GM12878 (cell line): Measurements from ENCODE around the gene CCDC141. TPM values are rescaled to one million over a fixed set of nuclear protein-coding genes. Genes with fewer than 3 reads are reported as not detected.

ENCODE experiments used
- ATAC-seq: fragments of 200-7000 bp; cut with Tn5 transposase; 3 replicates; pipeline ENCODE4 v1.9.1; 2020; ENCODE audit warnings: mild to moderate bottlenecking, moderate library complexity
- BruUV-seq: library from RNA; stranded (reverse); fragments of 400-500 nt; replicated peaks from 2 replicates; lab custom pipeline; 2021; lab: Mats Ljungman, UMichigan
- CTCF ChIA-PET: fragments of 300-600 bp; sonication (Branson Sonifier 250); formaldehyde crosslinking; extraction: SDS; loops from one replicate; lab custom pipeline; 2021; ENCODE audit warnings: inconsistent platforms; lab: Yijun Ruan, JAX
- POLR2A ChIA-PET: fragments of 350-600 bp; formaldehyde crosslinking; extraction: SDS; loops from one replicate; lab custom pipeline; 2021; ENCODE audit warnings: inconsistent platforms; lab: Charles Lee
- RAD21 ChIA-PET: fragments of 300-600 bp; sonication (Branson Sonifier 250); formaldehyde crosslinking; loops from one replicate; lab custom pipeline; 2023; ENCODE audit warnings: antibody characterized with exemption; ENCODE audit not compliant: unreplicated experiment; lab: Charles Lee
- SMC1A ChIA-PET: fragments of 300-600 bp; sonication (Branson Sonifier 250); formaldehyde crosslinking; loops from one replicate; lab custom pipeline; 2023; ENCODE audit not compliant: unreplicated experiment, uncharacterized antibody; lab: Charles Lee
- DNase-seq: peaks from one replicate; pipeline ENCODE4 v3.0.0-alpha.2; 2011; ENCODE audit warnings: low read depth, low spot score
- FAIRE-seq: peaks from 3 replicates; lab custom pipeline; 2011; peaks lifted over from hg19 to GRCh38; lab: Jason Lieb, UNC
- H2AFZ ChIP-seq: 2 replicates; pipeline ENCODE4 v1.6.0; 2011; ENCODE audit warnings: low read depth, low read length, control low read depth; ENCODE audit not compliant: control insufficient read depth
- H3K27ac ChIP-seq: 2 replicates; pipeline ENCODE4 v1.5.1; 2011; ENCODE audit warnings: control low read depth; ENCODE audit not compliant: control insufficient read depth, insufficient read depth
- H3K27me3 ChIP-seq, 2 experiments: replicated peaks in 1 of 2; 2 replicates each; pipeline versions ENCODE4 v1.6.0 to v1.6.1; 2011; ENCODE audit warnings: low read length in 1 of 2; ENCODE audit not compliant: control insufficient read depth in 2 of 2, insufficient read depth in 2 of 2
- H3K36me3 ChIP-seq, 2 experiments: 2 replicates each; pipeline ENCODE4 v1.5.1; 2011; ENCODE audit warnings: low read length in 1 of 2; ENCODE audit not compliant: control insufficient read depth in 2 of 2, insufficient read depth in 2 of 2
- H3K4me1 ChIP-seq: 2 replicates; pipeline ENCODE4 v1.6.1; 2011; ENCODE audit warnings: mild to moderate bottlenecking, low read length, moderate library complexity, mixed read lengths; ENCODE audit not compliant: control insufficient read depth, insufficient read depth
- H3K4me2 ChIP-seq: 2 replicates; pipeline ENCODE4 v1.6.0; 2011; ENCODE audit warnings: control low read depth; ENCODE audit not compliant: control insufficient read depth, insufficient read depth
- H3K4me3 ChIP-seq: fragments of 200-600 bp; sonication (generic); 2 replicates; pipeline ENCODE4 v1.5.1; 2016
- H3K79me2 ChIP-seq: 2 replicates; pipeline ENCODE4 v1.6.0; 2011; ENCODE audit warnings: low read length; ENCODE audit not compliant: control insufficient read depth, insufficient read depth
- H3K9ac ChIP-seq: 2 replicates; pipeline ENCODE4 v1.8.0; 2011; ENCODE audit warnings: low read length, control low read depth, mixed read lengths; ENCODE audit not compliant: control insufficient read depth, insufficient read depth
- H3K9me3 ChIP-seq: replicated peaks from 3 replicates; pipeline ENCODE4 v1.5.1; 2011; ENCODE audit warnings: mild to moderate bottlenecking, low read length; ENCODE audit not compliant: control insufficient read depth, insufficient read depth
- H4K20me1 ChIP-seq: 2 replicates; pipeline ENCODE4 v1.6.0; 2011; ENCODE audit not compliant: control insufficient read depth, insufficient read depth
- EED ChIP-seq: sonication (generic); IDR thresholded peaks from 2 replicates; pipeline ENCODE4 v1.6.1; 2016; ENCODE audit warnings: antibody characterized with exemption, low read depth
- IKZF1 ChIP-seq: fragments of 450-650 bp; conservative IDR thresholded peaks from 2 replicates; pipeline ENCODE4 v1.6.1; 2017; ENCODE audit warnings: antibody characterized with exemption, mild to moderate bottlenecking
- IKZF2 ChIP-seq, 2 experiments: fragments of 450-650 bp; IDR thresholded peaks; 2 replicates each; pipeline ENCODE4 v1.6.1; 2017; ENCODE audit warnings: mild to moderate bottlenecking in 2 of 2, moderate library complexity in 2 of 2
- LARP7 ChIP-seq: fragments of 450-650 bp; IDR thresholded peaks from 2 replicates; pipeline ENCODE4 v1.6.1; 2017; ENCODE audit warnings: mild to moderate bottlenecking
- MEF2A ChIP-seq: IDR thresholded peaks from 2 replicates; pipeline ENCODE4 v1.6.1; 2011; ENCODE audit warnings: low read depth, mild to moderate bottlenecking, low read length, moderate library complexity; ENCODE audit not compliant: insufficient read depth
- SPI1 ChIP-seq: IDR thresholded peaks from 2 replicates; pipeline ENCODE4 v1.6.1; 2011; ENCODE audit warnings: low read depth, mild to moderate bottlenecking, low read length, moderate library complexity, borderline replicate concordance; ENCODE audit not compliant: insufficient read depth
- TCF7 ChIP-seq: IDR thresholded peaks from 2 replicates; pipeline ENCODE4 v1.6.1; 2014; ENCODE audit warnings: antibody characterized with exemption, borderline replicate concordance
- ZBED1 ChIP-seq: IDR thresholded peaks from 2 replicates; pipeline ENCODE4 v1.6.1; 2016; ENCODE audit warnings: borderline replicate concordance
- WGBS: methylation state at CpG from one replicate; pipeline ENCODE4 v1.1.6; 2016; ENCODE audit warnings: low lambda C conversion rate; ENCODE audit not compliant: insufficient replicate concordance, insufficient coverage; ENCODE audit errors: missing lambda C conversion rate; 5-methylcytosine and 5-hydroxymethylcytosine counted together
- in situ Hi-C: fragments of 300-500 bp; cut with MboI; formaldehyde crosslinking; loops from 9 replicates; pipeline ENCODE4 v1.14.3; 2018; ENCODE audit warnings: mixed read lengths
- intact Hi-C: fragments of 100-400 bp; cut with micrococcal nuclease; formaldehyde crosslinking; loops from one replicate; pipeline ENCODE4 v1.14.2; 2022; ENCODE audit not compliant: unreplicated experiment
- polyA plus RNA-seq, 11 experiments: library from polyadenylated mRNA; depleted of rRNA in 4 of 11; unstranded in 6 of 11; stranded (reverse) in 5 of 11; fragments of >200 nt; fragmentation: Nextera tagmentation in 4 of 11; fragmentation: Illumina TruSeq in 1 of 11; extraction: Ambion mirVana in 4 of 11; extraction: Trizol in 1 of 11; gene quantifications; 1 replicate in 1 of 11; 2 replicates in 10 of 11; pipeline versions ENCODE4 v1.2.1 to v1.2.3, GENCODE V29; 2011 to 2016; ENCODE audit warnings: inconsistent platforms in 2 of 11, missing spikeins in 2 of 11, low read depth in 1 of 11
- total RNA-seq, 4 experiments: library from RNA; depleted of rRNA in 3 of 4; stranded (reverse); fragments of >200 nt in 3 of 4; fragmentation: Illumina TruSeq in 1 of 4; extraction: Trizol in 1 of 4; gene quantifications; 2 replicates each; pipeline versions ENCODE4 v1.2.1 to v1.2.3, GENCODE V29; 2013 to 2021

Gene CCDC141
- total and polyA plus RNA-seq, 10 of the 15 experiments (the other 5 are each of a cell fraction or from before 2014, with no cell fraction given): 0.84 to 12.5 (median 3.6) TPM

- H3K9me3 ChIP-seq: no peaks in the 10 kb centered on the region; the same call in 2 of the 3 replicates
These were observed 51.4 kb downstream of the CCDC141 start for GRCh38 chr2:178998539-178998938.

GRCh38 chr2:178997477-178997876 is 52.5 kb downstream of the CCDC141 start:
- intact Hi-C loops: no loop called here

More at GRCh38 chr2:178998539-178998938, 51.4 kb downstream of the CCDC141 start:
- ChIA-PET CTCF (interaction anchor here (0.8 to 1.3 kb wide), 5 partner anchors 13 to 131 kb away, joined by 3 read pairs; no protein-coding TSS in a partner anchor), SMC1A (interaction anchor here (0.7 to 3.7 kb wide), 6 partner anchors 8 to 131 kb away, joined by 3 to 34 read pairs (median 4); no protein-coding TSS in a partner anchor), RAD21 (interaction anchor here (0.6 to 2.1 kb wide), 5 partner anchors 23 to 130 kb away, joined by 3 to 10 read pairs (median 4); no protein-coding TSS in a partner anchor), POLR2A (interaction anchor here (0.6 kb wide), 1 partner anchor 580 kb away, joined by 4 read pairs; no protein-coding TSS in a partner anchor)
- peaks cover 9% of the 10 kb centered on the region for H3K4me1 ChIP-seq
- no peak overlapping the region for H3K27ac ChIP-seq
- TF ChIP-seq TCF7 (0 out of 2 replicates have a peak, but pooled peaks have one; percentile 47), LARP7 (no peak), MEF2A (peak; percentile 75; the same call in 1 of the 2 replicates)
- no peak overlapping the region for H3K4me3 ChIP-seq
- no peaks in the 10 kb centered on the region for H4K20me1 ChIP-seq
- H3K27me3 ChIP-seq: no peaks in the 10 kb centered on the region
- 42% methylated on average over 2 of the region's 2 CpGs for WGBS
- 0 out of 2 replicates have a peak overlapping the region, but pooled peaks have one; percentile 31 for H3K4me2 ChIP-seq
- FAIRE-seq (no peak), DNase-seq (no peak), ATAC-seq (no peak)
- no peaks in the 10 kb centered on the region for H3K79me2 ChIP-seq
- BruUV-seq: no TSS peak
- no peaks in the 10 kb centered on the region for H3K36me3 ChIP-seq
- no peak overlapping the region; the same call in 1 of the 2 replicates for H2AFZ ChIP-seq
- in situ Hi-C loops (no loop called here), intact Hi-C loops (no loop called here)
- no peak overlapping the region for H3K9ac ChIP-seq

More at GRCh38 chr2:178997477-178997876, 52.5 kb downstream of the CCDC141 start:
- no peaks in the 10 kb centered on the region for H3K27me3 ChIP-seq
- TF ChIP-seq SPI1 (peak; percentile 35; the same call in 1 of the 2 replicates), IKZF2 (IDR thresholded peaks at IDR 0.05) (peak; percentile 45 to 55), ZBED1 (no peak), IKZF1 (peak; percentile 59; the same call in 1 of the 2 replicates), EED (peak; percentile 52; the same call in 1 of the 2 replicates)
- H4K20me1 ChIP-seq: no peaks in the 10 kb centered on the region
- no peaks in the 10 kb centered on the region for H3K79me2 ChIP-seq
- H3K36me3 ChIP-seq: no peaks in the 10 kb centered on the region
- no peak for FAIRE-seq
- WGBS: 55% methylated on average over 2 of the region's 2 CpGs
- H3K9ac ChIP-seq: no peak overlapping the region
- H3K9me3 ChIP-seq: no peaks in the 10 kb centered on the region; the same call in 2 of the 3 replicates
- ChIA-PET CTCF (interaction anchor here (0.9 to 2.7 kb wide), 5 partner anchors 15 to 132 kb away, joined by 3 to 9 read pairs (median 3); no protein-coding TSS in a partner anchor), POLR2A (no interaction called here), RAD21 (interaction anchor here (0.9 to 2.1 kb wide), 4 partner anchors 22 to 144 kb away, joined by 3 to 10 read pairs (median 3); no protein-coding TSS in a partner anchor), SMC1A (interaction anchor here (0.9 to 3.7 kb wide), 5 partner anchors 10 to 132 kb away, joined by 3 to 34 read pairs (median 6); no protein-coding TSS in a partner anchor)
- in situ Hi-C loops: no loop called here
- H3K4me1 ChIP-seq: peaks cover 9% of the 10 kb centered on the region
- H3K4me2 ChIP-seq: no peak overlapping the region
- no peak for ATAC-seq
- H3K27ac ChIP-seq: no peak overlapping the region
- DNase-seq: no peak
- BruUV-seq: no TSS peak
- no peak overlapping the region for H2AFZ ChIP-seq
- H3K4me3 ChIP-seq: no peak overlapping the region
